Muscle layer of colon (tissue), 2 donors: ENCODE data around the gene CCN6.

Experiments
- H3K27ac ChIP-seq: one replicate; pipeline ENCODE4 v1.7.0; 2013; ENCODE audit warnings: low read depth, mild to moderate bottlenecking, low read length, moderate library complexity
- H3K27me3 ChIP-seq, 2 donors: one replicate each; pipeline ENCODE4 v1.7.0; 2013; ENCODE audit warnings: low read length in 2 of 2, mild to moderate bottlenecking in 2 of 2; ENCODE audit not compliant: insufficient read depth in 2 of 2, control insufficient read depth in 1 of 2
- H3K36me3 ChIP-seq: one replicate; pipeline ENCODE4 v1.7.0; 2013; ENCODE audit warnings: mild to moderate bottlenecking, low read length; ENCODE audit not compliant: insufficient read depth
- H3K4me1 ChIP-seq: one replicate; pipeline ENCODE4 v1.7.0; 2013; ENCODE audit warnings: mild to moderate bottlenecking, low read length; ENCODE audit not compliant: insufficient read depth
- H3K4me3 ChIP-seq, 2 donors: one replicate each; pipeline ENCODE4 v1.7.0; 2013; ENCODE audit warnings: low read length in 2 of 2, low read depth in 1 of 2, mild to moderate bottlenecking in 1 of 2, moderate library complexity in 1 of 2
- H3K9ac ChIP-seq: one replicate; pipeline ENCODE4 v1.7.0; 2013; ENCODE audit warnings: low read length
- H3K9me3 ChIP-seq: one replicate; pipeline ENCODE4 v1.7.0; 2013; ENCODE audit warnings: mild to moderate bottlenecking, low read length
- donor health status: abdominal sarcoma.
- donor health status: Adenocarcinoma of cecum.

The CCN6 gene

DNA sequence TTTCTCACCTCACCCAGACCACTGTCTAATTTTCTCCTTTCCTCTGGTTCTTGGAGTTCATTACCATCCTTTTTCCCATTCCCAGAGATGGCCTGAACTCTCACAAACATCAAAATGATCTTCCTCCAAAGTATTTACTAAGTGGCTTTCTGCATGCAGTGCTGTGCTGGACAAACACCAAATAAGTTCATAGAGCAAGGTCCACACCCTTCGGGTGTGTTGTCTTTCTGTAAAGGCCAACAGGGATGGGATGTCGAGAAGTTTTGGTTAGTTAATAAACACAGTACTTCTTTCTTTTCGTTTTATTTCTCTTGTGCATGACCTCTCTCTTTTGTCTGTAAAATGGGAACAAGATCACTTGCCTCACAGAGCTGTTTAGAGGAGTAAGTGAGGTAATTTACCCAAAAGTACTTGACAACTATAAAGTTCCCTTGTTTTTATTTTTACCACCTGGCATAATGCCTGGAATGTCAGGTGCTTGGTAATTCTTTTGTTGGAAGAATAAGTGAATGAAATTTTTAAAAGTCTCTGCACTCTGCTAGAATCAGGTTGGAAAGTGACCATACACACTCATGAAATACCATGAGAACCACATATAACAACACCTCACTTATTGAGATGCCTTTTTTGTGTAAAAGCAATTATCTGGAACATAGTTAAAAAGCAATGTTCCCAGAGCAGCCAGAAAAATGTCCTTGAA, 22.8 kb upstream of the CCN6 start:
- Histone ChIP-seq H3K4me3 (no peak overlapping the region), H3K9me3 (no peaks in the 10 kb centered on the region), H3K9ac (no peak overlapping the region), H3K27me3 (no peaks in the 10 kb centered on the region), H3K4me1 (no peaks in the 10 kb centered on the region), H3K27ac (no peak overlapping the region), H3K36me3 (no peaks in the 10 kb centered on the region)

GRCh38 chr6:112031960-112032359, 21.9 kb upstream of the CCN6 start:
- Histone ChIP-seq H3K27me3 (no peaks in the 10 kb centered on the region), H3K9ac (no peak overlapping the region), H3K4me3 (no peak overlapping the region), H3K27ac (no peak overlapping the region), H3K4me1 (no peaks in the 10 kb centered on the region), H3K9me3 (no peaks in the 10 kb centered on the region), H3K36me3 (no peaks in the 10 kb centered on the region)

GRCh38 chr6:112032728-112033127, 21.2 kb upstream of the CCN6 start:
- H3K4me1 ChIP-seq = peaks cover 4% of the 10 kb centered on the region
- no peaks in the 10 kb centered on the region for H3K27me3 ChIP-seq
- no peaks in the 10 kb centered on the region for H3K9me3 ChIP-seq
- H3K9ac ChIP-seq = no peak overlapping the region
- no peaks in the 10 kb centered on the region for H3K36me3 ChIP-seq
- no peak overlapping the region for H3K27ac ChIP-seq
- H3K4me3 ChIP-seq = no peak overlapping the region

DNA sequence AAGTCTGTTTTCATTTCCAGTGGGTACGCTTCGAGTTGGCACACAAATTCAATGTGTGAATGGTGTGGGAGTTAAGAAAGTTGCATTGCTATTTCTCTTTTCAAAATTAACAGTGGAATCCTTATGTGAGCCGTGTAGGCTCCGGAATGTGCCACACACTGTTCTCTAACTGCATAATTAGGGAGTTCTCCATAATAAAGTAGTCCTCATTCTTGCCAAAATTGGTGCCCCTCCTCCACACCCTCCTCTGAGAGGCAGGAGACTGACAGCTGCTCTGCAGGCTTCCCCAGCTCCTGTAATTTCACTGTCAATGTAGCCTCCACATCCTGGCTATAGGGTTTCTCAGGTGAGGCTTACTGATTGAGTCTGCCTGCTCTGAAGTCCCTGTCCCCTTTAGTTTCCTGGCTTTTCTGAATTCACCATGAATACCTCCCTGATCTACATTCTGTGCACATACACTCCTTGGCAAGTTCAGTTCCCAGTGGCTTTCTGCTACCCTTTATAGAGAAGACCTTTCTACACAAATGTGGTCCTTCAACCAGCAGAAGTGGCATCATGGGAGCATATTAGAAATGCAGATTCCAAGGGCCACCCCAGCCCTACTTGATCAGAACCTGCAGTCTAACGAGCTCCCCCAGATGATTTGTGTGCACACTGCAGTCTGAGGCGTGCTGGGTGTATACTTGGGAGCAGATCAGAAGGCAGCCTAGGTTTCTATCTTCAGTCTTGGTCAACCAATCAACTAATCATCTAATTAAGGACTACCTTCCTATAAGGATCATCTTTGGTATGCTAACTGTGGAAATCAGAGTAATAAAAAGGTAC, 19.9 kb upstream of the CCN6 start:
- Histone ChIP-seq H3K36me3 (no peaks in the 10 kb centered on the region), H3K27me3 (no peaks in the 10 kb centered on the region), H3K9ac (no peak overlapping the region), H3K27ac (no peak overlapping the region), H3K4me1 (peaks cover 12% of the 10 kb centered on the region), H3K4me3 (no peak overlapping the region), H3K9me3 (no peaks in the 10 kb centered on the region)

DNA sequence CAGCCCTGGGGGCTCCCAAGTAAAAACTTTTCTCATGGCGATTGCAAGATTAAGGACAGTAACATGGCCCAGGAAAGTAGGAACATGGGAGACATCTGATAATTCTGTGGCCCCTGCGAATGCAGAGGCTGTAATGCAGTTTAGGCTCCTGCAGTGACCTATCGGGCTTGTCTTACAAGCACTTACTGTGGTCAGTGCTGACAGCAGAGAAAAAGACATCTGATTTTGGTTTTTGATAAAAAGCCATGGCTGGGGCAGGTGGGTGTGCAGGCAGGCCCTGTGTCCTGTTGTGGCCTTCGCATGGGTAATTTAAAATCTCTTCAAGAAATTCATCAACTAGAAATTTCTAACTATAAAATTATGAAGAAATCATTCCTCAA, 19.3 kb upstream of the CCN6 start:
- Histone ChIP-seq H3K9ac (no peak overlapping the region), H3K9me3 (no peaks in the 10 kb centered on the region), H3K36me3 (no peaks in the 10 kb centered on the region), H3K27me3 (no peaks in the 10 kb centered on the region), H3K4me1 (peaks cover 12% of the 10 kb centered on the region), H3K4me3 (no peak overlapping the region), H3K27ac (no peak overlapping the region)

GRCh38 chr6:112036088-112036637, 17.7 kb upstream of the CCN6 start:
- Histone ChIP-seq H3K4me1 (peaks cover 12% of the 10 kb centered on the region), H3K27ac (no peak overlapping the region), H3K27me3 (no peaks in the 10 kb centered on the region), H3K36me3 (no peaks in the 10 kb centered on the region), H3K4me3 (no peak overlapping the region), H3K9me3 (no peaks in the 10 kb centered on the region), H3K9ac (no peak overlapping the region)

DNA sequence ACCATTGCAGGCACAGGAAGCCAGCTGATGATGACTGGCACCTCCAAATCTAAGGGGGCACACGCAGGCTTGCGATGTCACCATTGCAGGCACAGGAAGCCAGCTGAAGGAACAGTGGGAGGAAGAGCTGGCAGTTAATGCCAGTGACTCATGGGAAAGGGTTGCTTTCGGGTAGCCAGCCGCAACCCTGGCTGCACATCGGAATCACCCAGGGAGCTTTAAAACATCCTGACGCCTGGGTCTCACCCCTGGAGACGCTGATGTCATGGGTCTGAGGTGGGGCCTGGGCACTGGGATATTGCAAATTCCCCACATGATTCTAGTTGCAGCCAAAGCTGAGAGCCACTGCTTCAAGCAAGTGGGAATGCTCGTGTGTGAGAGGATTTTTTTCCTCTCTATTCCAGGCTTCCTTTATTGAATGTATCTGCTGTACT, 16.1 kb upstream of the CCN6 start:
- Histone ChIP-seq H3K27me3 (no peaks in the 10 kb centered on the region), H3K4me1 (peaks cover 12% of the 10 kb centered on the region), H3K9ac (peak overlapping the region; percentile 17), H3K9me3 (no peaks in the 10 kb centered on the region), H3K4me3 (no peak overlapping the region), H3K36me3 (no peaks in the 10 kb centered on the region), H3K27ac (peak overlapping the region; percentile 30)

- Histone ChIP-seq H3K27ac (peak overlapping the region; percentile 30), H3K36me3 (no peaks in the 10 kb centered on the region), H3K4me1 (peaks cover 12% of the 10 kb centered on the region), H3K9me3 (no peaks in the 10 kb centered on the region), H3K9ac (peak overlapping the region; percentile 17), H3K4me3 (no peak overlapping the region), H3K27me3 (no peaks in the 10 kb centered on the region)
Measured at GRCh38 chr6:112038268-112038667, 15.6 kb upstream of the CCN6 start.

DNA sequence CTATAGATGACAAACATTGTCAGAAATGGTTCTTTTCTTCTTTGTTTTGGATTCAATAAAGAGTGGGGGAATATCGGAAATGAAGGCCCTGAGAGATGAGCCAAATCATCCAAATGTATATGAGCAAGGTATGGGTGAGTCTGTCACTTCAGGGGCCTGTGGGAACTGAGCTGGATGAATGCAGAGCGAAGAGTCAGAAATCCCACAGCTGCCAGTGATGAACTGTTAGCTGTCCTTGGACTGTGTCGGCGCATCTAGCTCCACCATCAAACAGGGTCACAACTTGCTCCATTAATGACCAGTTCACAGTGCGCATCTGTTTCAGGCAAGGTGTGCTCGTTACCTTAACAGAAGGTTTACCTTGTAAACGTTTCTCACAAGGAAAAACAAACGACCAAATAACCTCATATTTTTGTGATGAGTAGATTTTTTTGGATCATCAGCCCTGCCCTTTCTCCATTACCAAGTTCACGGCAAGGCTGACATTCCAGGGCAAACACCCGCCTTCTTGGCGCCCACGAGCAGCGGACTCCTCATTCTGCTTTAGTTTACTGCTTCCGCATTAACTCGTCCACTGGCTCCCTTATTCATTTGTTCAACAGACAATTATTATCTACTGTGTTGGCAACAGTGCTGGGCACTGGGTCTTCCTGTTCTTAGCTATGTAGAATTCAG, 15.0 kb upstream of the CCN6 start:
- H3K36me3 ChIP-seq = no peaks in the 10 kb centered on the region

GRCh38 chr6:112039431-112039770, 14.5 kb upstream of the CCN6 start:
- H3K27ac ChIP-seq = no peak overlapping the region
- H3K36me3 ChIP-seq = no peaks in the 10 kb centered on the region
- no peaks in the 10 kb centered on the region for H3K9me3 ChIP-seq
- H3K9ac ChIP-seq = no peak overlapping the region
- H3K27me3 ChIP-seq = no peaks in the 10 kb centered on the region
- no peak overlapping the region for H3K4me3 ChIP-seq
- peaks cover 20% of the 10 kb centered on the region for H3K4me1 ChIP-seq

More for the DNA sequence above, 15.0 kb upstream of the CCN6 start:
- Histone ChIP-seq H3K27ac (no peak overlapping the region), H3K4me3 (no peak overlapping the region), H3K9ac (no peak overlapping the region), H3K9me3 (no peaks in the 10 kb centered on the region), H3K4me1 (peaks cover 15% of the 10 kb centered on the region), H3K27me3 (no peaks in the 10 kb centered on the region)

GRCh38 chr6:112040956-112041355, 12.9 kb upstream of the CCN6 start:
- Histone ChIP-seq H3K27ac (no peak overlapping the region), H3K4me1 (peaks cover 32% of the 10 kb centered on the region), H3K4me3 (no peak overlapping the region), H3K36me3 (no peaks in the 10 kb centered on the region), H3K9me3 (no peaks in the 10 kb centered on the region), H3K9ac (no peak overlapping the region), H3K27me3 (no peaks in the 10 kb centered on the region)
